Measurements from ENCODE around the gene PPAT.
"Not testable (repeated sequence)": the region's sequence is repeated elsewhere in the genome, so short reads cannot be mapped to it uniquely, and the experiment has no call there.

PPAT gene

DNA sequence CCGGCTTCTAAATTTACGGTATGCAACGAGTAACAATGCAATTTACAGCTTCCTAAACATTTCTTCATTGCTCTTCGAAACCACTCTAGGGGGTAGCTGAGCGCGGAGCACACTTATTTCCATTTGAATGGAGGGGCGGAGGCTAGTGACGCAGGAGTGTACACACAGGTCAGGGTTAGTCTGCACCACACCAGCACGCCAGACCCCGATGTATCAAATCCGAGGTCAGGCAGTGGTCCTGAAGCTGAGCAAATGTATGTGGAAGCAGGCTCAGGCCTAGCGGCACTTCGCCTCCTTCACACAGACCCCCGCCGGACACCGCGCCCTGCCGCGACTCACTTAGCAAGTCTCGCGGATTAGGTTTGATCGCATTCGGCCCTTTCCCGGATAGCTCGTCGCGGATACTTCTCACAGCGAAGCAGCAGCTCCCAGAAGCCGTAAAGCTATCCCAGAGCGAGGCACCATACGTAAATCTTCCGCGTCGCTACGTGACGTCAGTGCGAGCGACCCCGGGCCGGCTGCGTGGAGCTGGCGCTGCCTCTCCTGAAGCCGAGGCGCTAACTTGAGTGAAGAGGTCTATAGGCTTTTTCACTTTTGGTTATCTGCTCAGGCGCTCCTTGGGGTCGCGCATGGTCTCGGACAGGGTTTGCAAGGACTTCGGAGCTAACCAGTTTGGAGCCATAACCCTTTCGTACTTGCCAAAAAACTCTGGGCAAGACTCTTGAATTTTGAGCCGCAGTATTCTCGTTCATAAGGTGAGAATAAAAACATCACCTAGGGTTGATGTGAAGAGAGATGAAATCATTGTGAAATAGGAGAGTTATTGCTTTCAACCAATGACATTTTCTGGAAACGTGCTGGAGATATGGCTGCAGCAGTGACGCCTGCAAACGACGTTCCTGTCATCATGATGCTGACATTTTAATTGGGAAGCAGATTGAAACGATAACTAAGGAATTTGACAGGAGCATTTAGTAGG lies 48.1 kb downstream of the PPAT start, which contains the start of gene AASDH:
TSS of gene AASDH (minus strand) at position 469 of the 979 bp plus-strand sequence. CDS start 3,192 bp downstream, outside the sequence.
- intact Hi-C loops (cut with micrococcal nuclease), result loop anchor here (1.0 to 5.0 kb wide), 4 partner anchors 49 to 520 kb away; partner anchors contain the start of genes CEP135, PAICS, REST and SRP72
- no peaks in the 10 kb centered on the region for H3K9me3 Mint-ChIP-seq
- H3K4me1 Mint-ChIP-seq (ENCODE audit: low read depth), result peaks cover 14% of the 10 kb centered on the region
- H3K4me3 Mint-ChIP-seq, result peak within 1 kb of the TSS; percentile 87
- no peaks in the 10 kb centered on the region for H3K27me3 Mint-ChIP-seq
- peak within 1 kb of the TSS; percentile 99 for H3K27ac Mint-ChIP-seq
- peaks cover 10% of the 10 kb centered on the region for H3K36me3 Mint-ChIP-seq (ENCODE audit: low read depth)

DNA sequence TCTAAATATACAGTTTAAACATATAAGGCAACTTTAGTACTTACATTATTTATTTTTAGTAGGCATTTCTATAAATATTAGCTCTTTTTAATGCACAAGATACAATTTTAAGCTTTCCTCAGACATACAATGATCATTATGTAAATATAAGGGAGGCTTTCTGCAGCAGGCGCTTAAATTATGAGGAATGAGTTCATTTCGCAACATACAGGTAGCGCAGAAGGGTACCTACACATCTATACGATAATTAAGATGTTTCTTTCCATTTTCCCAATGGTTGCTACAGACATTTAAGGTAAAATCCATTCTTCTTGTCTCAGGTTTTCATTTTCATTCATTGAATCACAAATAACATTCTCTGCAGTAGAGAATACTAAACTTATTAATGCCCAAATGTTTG lies 49.3 kb downstream of the PPAT start:
- H3K36me3 Mint-ChIP-seq (ENCODE audit: low read depth), result peaks cover 10% of the 10 kb centered on the region
- peak overlapping the region; percentile 99 for H3K27ac Mint-ChIP-seq

DNA sequence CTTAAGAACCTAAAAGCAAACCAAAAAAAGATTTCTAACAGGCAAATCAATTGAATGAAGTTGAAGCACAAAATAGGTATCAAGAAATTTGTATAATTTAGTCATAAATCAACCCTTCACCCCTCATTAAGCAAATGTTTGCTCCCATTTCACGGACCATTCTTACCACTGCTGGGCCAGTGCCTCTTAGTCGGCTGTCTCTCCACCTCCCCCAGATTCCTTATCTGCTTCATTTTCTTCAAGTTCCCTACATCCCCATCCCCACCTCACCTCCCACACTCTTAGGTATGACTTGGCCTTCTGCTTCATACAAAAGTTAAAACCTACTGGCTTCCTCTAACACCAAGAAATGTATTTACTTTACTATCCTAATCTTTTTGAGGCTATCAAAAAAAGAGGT lies 60.0 kb downstream of the PPAT start:
- Mint-ChIP-seq H3K4me3 (no peak overlapping the region), H3K27me3 (no peaks in the 10 kb centered on the region), H3K9me3 (no peaks in the 10 kb centered on the region), H3K36me3 (ENCODE audit: low read depth) (peaks cover 34% of the 10 kb centered on the region), H3K27ac (no peak overlapping the region), H3K4me1 (ENCODE audit: low read depth) (no peaks in the 10 kb centered on the region)
- intact Hi-C loops (cut with micrococcal nuclease), result no loop called here

More for the DNA sequence above, 49.3 kb downstream of the PPAT start:
- Mint-ChIP-seq H3K4me1 (ENCODE audit: low read depth) (peaks cover 14% of the 10 kb centered on the region), H3K9me3 (no peaks in the 10 kb centered on the region), H3K4me3 (peak overlapping the region; percentile 87), H3K27me3 (no peaks in the 10 kb centered on the region)
- intact Hi-C loops (cut with micrococcal nuclease), result loop anchor here (2.0 to 5.0 kb wide), 3 partner anchors 81 to 521 kb away; partner anchors contain the start of genes CEP135, REST and SRP72

DNA sequence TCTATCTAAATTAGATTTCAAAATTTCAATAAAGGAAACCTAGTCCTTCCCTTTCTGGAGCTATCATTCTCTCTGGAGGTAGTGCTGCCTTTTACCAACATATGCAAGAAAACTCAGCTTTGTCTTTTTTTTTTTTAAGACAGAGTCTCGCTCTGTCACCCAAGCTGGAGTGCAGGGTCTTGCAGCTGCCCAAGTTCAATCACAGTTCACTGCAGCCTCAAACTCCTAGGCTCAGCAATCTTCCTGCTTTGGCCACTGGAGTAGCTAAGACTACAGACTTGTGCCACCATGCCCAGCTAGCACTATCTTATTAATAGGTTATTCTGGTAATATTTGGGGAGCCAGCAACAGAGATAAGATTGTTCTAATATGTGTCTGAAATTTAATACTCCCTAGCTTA lies 60.5 kb downstream of the PPAT start:
- Mint-ChIP-seq H3K27me3 (no peaks in the 10 kb centered on the region), H3K4me1 (ENCODE audit: low read depth) (no peaks in the 10 kb centered on the region), H3K9me3 (no peaks in the 10 kb centered on the region), H3K4me3 (no peak overlapping the region), H3K36me3 (ENCODE audit: low read depth) (peaks cover 34% of the 10 kb centered on the region), H3K27ac (no peak overlapping the region)
- intact Hi-C loops (cut with micrococcal nuclease), result no loop called here

DNA sequence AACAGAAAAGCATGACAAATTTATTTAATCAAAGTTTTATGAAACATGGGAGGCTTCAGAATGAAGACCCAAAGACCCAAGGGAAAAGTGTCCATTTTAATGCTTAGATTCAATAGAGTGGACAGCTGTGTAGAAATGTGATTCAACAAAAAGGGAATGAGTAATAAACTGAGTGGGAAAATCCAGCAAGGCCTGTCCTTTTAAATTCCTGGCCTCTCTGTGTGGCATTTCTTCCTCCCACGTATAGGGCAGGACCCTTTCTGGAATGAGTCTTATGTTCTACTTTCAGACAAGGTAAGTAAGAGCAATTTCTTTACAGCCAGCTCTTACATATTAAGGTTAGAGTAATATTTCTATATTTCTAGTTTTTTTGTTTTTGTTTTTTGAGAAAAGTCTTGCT lies 62.6 kb downstream of the PPAT start:
- no peaks in the 10 kb centered on the region for H3K27me3 Mint-ChIP-seq
- intact Hi-C loops (cut with micrococcal nuclease), result no loop called here
- no peaks in the 10 kb centered on the region for H3K4me1 Mint-ChIP-seq (ENCODE audit: low read depth)
- peaks cover 42% of the 10 kb centered on the region for H3K36me3 Mint-ChIP-seq (ENCODE audit: low read depth)
- H3K4me3 Mint-ChIP-seq, result no peak overlapping the region
- no peaks in the 10 kb centered on the region for H3K9me3 Mint-ChIP-seq
- no peak overlapping the region for H3K27ac Mint-ChIP-seq

DNA sequence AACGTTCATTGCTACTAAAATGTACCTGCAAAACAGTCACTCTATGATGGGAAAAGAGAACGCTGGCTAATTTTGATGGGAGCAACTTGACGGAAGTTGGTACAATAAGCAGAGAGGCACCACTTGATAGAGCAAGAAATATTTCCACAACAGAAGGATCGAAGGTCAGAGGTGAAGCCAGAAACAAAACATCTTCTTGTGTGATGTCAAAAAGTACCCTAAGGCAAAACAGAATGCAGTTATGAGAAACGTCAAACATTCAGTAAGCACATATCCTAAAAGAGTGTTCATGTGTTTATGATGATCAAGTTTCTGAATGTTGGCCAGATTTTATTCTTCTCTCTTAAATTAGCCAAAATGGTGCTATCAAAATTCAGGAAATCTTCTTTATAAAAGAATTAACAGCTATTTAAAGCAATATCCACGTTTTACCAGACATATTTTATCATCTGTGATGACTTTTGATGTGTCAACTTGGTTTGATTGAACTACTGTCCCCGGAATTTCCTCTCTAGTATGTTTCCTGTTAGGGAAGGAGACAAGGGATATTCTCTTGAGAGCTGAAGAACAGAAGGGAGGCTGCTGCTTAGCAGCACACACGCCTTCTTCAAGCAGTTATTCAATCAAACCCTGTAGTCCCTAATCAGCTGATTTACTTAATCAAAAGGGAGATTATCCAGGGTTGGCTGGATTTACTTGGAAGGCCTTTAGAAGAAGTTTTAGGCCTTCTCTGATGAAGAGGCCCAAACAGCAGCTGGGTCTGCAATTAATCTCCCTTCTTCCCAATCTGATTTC lies 63.8 kb downstream of the PPAT start:
- H3K4me1 Mint-ChIP-seq (ENCODE audit: low read depth), result no peaks in the 10 kb centered on the region
- H3K36me3 Mint-ChIP-seq (ENCODE audit: low read depth), result peaks cover 33% of the 10 kb centered on the region
- H3K27me3 Mint-ChIP-seq, result no peaks in the 10 kb centered on the region
- intact Hi-C loops (cut with micrococcal nuclease), result no loop called here
- no peak overlapping the region for H3K4me3 Mint-ChIP-seq
- H3K9me3 Mint-ChIP-seq, result no peaks in the 10 kb centered on the region
- no peak overlapping the region for H3K27ac Mint-ChIP-seq

DNA sequence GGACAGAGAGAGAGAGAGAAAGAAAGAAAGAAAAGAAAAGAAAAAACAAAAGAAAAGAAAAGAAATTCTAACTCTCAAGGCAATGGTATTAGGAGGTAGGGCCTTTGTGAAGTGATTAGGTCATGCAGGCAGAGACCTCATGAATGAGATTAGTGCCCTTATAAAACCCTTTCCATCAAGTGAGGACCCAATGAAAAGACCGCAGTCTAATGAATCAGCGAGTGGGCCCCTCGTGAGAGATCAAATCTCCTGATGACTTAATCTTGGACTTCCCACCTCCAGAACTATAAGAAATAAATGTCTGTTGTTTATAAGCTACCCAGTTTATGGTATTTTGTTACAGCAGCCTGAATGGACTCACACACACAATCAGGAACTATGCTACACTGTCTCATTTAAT lies 65.0 kb downstream of the PPAT start:
- intact Hi-C loops (cut with micrococcal nuclease), result no loop called here
- H3K4me1 Mint-ChIP-seq (ENCODE audit: low read depth), result no peaks in the 10 kb centered on the region
- H3K36me3 Mint-ChIP-seq (ENCODE audit: low read depth), result peaks cover 42% of the 10 kb centered on the region
- no peak overlapping the region for H3K27ac Mint-ChIP-seq
- H3K9me3 Mint-ChIP-seq, result no peaks in the 10 kb centered on the region
- no peaks in the 10 kb centered on the region for H3K27me3 Mint-ChIP-seq
- no peak overlapping the region for H3K4me3 Mint-ChIP-seq

DNA sequence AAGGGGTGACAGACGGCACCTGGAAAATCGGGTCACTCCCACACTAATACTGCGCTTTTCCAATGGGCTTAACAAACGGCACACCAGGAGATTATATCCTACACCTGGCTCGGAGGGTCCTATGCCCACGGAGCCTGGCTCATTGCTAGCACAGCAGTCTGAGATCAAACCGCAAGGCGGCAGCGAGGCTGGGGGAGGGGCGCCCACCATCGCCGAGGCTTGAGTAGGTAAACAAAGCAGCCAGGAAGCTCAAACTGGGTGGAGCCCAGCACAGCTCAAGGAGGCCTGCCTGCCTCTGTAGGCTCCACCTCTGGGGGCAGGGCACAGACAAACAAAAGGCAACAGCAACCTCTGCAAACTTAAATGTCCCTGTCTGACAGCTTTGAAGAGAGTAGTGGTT lies 72.4 kb downstream of the PPAT start:
- H3K4me3 Mint-ChIP-seq; H3K27me3 Mint-ChIP-seq; intact Hi-C loops (cut with micrococcal nuclease); H3K4me1 Mint-ChIP-seq (ENCODE audit: low read depth); H3K27ac Mint-ChIP-seq: not testable (repeated sequence)
- H3K9me3 Mint-ChIP-seq, result peaks cover 25% of the 10 kb centered on the region
- H3K36me3 Mint-ChIP-seq (ENCODE audit: low read depth), result peaks cover 53% of the 10 kb centered on the region

DNA sequence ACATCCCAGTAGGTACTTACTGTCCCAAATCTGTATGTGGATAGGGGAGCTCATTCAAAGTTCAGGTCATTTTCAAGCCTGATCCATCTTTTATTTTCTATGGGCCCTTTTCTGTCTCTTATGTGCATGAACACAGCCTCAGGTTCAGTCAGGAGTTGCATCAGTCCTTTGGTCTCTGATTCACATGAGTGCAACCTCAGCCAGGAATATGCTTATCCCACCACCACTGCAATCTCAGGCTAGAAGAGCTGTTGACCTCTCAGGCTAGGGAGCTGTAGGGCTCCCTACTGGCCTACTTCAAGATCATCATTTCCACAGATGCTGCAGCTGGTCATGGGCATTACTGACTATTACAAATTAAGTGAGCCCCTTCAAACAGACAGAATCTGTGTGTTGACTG lies 75.3 kb downstream of the PPAT start:
- no peaks in the 10 kb centered on the region for H3K27me3 Mint-ChIP-seq

DNA sequence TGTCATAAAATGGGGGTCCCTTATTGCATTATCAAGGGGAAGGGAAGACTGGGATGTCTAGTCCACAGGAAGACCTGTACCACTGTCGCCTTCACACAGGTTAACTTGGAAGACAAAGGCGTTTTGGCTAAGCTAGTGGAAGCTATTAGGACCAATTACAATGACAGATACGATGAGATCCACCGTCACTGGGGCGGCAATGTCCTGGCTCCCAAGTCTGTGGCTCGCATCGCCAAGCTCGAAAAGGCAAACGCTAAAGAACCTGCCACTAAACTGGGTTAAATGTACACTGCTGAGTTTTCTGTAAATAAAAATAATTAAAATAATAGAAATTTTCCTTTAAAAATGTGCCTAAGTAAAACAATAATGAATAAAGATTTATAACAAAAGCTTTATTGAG lies 78.8 kb downstream of the PPAT start:
- intact Hi-C loops (cut with micrococcal nuclease), result no loop called here
- no peaks in the 10 kb centered on the region for H3K27me3 Mint-ChIP-seq
- no peaks in the 10 kb centered on the region for H3K4me1 Mint-ChIP-seq (ENCODE audit: low read depth)
- no peak overlapping the region for H3K27ac Mint-ChIP-seq
- peaks cover 33% of the 10 kb centered on the region for H3K36me3 Mint-ChIP-seq (ENCODE audit: low read depth)
- H3K9me3 Mint-ChIP-seq, result no peaks in the 10 kb centered on the region
- no peak overlapping the region for H3K4me3 Mint-ChIP-seq

More for the DNA sequence above, 75.3 kb downstream of the PPAT start:
- peaks cover 49% of the 10 kb centered on the region for H3K36me3 Mint-ChIP-seq (ENCODE audit: low read depth)
- peaks cover 25% of the 10 kb centered on the region for H3K9me3 Mint-ChIP-seq
- H3K4me1 Mint-ChIP-seq (ENCODE audit: low read depth), result no peaks in the 10 kb centered on the region
- intact Hi-C loops (cut with micrococcal nuclease), result no loop called here
- H3K27ac Mint-ChIP-seq, result no peak overlapping the region
- H3K4me3 Mint-ChIP-seq, result no peak overlapping the region

DNA sequence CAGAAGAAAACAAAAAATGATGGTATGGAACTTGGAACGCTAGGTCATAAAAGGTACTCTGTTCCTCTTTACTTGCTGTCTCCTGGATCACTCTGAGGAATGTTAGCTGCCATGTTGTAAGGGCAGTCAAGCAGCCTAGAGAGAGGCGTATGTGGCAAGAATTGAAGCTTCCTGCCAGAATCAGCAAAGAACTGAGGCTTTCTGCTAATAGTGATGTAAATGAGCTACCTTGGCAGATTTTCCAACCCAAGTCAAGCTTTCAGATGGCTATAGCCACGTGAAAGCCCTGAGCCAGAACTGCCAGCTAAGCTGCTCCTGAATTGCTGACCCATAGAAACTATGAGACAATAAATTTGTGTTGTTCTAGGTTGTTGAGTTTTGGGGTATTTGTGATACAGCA lies 86.8 kb downstream of the PPAT start:
- peaks cover 39% of the 10 kb centered on the region for H3K36me3 Mint-ChIP-seq (ENCODE audit: low read depth)
- no peaks in the 10 kb centered on the region for H3K9me3 Mint-ChIP-seq
- no peak overlapping the region for H3K4me3 Mint-ChIP-seq
- intact Hi-C loops (cut with micrococcal nuclease), result no loop called here
- H3K27me3 Mint-ChIP-seq, result no peaks in the 10 kb centered on the region
- H3K4me1 Mint-ChIP-seq (ENCODE audit: low read depth), result no peaks in the 10 kb centered on the region
- H3K27ac Mint-ChIP-seq, result no peak overlapping the region

DNA sequence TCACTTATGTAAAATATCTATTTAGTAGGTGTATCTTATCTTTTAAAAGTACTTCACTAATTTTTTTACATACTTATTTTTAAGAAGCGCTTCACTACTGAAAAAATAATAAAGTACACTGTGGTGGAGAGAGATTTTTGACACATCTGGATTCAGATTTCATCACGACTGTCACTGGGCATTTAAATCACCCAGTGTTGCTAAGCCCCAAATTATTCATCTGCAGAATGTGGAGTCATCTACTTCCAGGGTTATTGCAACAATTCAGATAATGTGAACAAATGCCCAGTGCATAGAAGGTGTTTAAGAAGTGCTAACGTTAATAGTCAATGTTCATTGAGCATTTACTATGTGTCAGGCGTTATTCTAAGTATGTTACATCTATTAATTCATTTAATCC lies 90.0 kb downstream of the PPAT start:
- Mint-ChIP-seq H3K4me3 (no peak overlapping the region), H3K4me1 (ENCODE audit: low read depth) (no peaks in the 10 kb centered on the region), H3K36me3 (ENCODE audit: low read depth) (peaks cover 32% of the 10 kb centered on the region), H3K27ac (no peak overlapping the region), H3K9me3 (no peaks in the 10 kb centered on the region), H3K27me3 (no peaks in the 10 kb centered on the region)
- intact Hi-C loops (cut with micrococcal nuclease), result no loop called here
